ENCODE results near the gene NUP188. TPM values are rescaled to one million over a fixed set of nuclear protein-coding genes. Genes with fewer than 3 reads are reported as not detected.
"Not testable (repeated sequence)": the region's sequence is repeated elsewhere in the genome, so short reads cannot be mapped to it uniquely, and the experiment has no call there.

The NUP188 gene
- polyA plus RNA-seq, 4 donors, result 35.2 to 60.5 (median 47.4) TPM

DNA sequence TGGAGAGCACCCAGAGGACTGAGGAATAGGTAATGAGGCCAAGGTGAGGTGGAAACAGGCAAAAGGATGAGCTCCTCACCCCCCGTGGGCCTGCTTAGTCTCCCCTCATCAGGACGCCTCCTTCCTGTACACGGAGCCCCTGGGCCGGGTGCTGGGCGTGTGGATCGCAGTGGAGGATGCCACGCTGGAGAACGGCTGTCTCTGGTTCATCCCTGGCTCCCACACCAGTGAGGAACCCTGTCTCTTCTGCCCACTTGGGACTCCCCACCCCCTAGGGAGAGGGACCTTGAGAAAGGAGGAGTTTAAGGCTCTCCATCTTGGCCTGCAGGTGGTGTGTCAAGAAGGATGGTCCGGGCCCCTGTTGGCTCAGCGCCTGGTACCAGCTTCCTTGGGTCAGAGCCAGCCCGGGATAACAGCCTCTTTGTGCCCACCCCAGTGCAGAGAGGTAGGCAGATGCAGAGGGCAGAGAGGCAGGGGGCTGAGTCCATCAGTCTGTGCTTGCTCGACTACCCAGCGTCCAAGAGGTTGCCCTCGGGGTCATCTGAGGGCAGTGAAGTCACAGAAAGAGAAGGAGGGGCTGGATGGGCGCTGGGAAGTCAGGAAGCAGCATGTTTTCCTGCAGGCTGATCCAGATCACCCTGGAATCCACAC is 7.1 kb upstream of the NUP188 start:
- no peak for DNase-seq (ENCODE audit: low read depth in 4 of 4, low spot score in 2 of 4)

DNA sequence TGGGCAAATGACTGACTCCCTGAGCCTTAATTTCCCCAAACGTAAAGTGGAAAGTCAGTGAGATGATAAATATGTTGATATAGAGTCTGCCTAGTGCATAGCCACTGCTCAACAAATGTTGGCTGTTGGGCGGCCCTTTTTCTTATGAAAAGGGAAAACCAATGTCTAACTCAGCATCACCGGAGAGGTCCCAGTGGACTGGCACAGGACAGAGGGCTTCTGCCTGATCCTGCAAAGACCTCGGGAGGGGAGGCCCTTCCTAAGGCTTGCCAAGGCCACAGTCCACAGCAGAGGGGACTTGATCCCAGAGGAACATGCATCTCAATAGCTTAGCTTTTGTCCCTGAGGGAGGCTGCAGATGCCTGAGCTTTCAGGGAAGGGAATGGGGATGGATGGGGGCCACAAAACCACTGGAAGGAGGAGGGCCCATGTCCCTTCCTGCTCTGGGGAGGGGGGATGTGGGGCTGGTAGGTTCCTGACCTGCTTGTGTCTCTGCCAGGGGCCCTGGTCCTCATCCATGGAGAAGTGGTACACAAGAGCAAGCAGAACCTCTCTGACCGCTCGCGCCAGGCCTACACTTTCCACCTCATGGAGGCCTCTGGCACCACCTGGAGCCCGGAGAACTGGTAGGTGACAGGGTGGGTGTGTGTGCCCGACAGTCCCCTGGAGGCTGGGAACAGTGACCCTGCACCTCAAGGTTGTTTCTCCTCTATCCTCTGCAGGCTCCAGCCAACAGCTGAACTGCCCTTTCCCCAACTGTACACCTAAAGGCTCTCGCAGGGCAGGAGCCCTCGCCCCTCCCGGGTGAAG is 6.3 kb upstream of the NUP188 start:
- DNase-seq (ENCODE audit: low read depth in 4 of 4, low spot score in 2 of 4), result no peak

DNA sequence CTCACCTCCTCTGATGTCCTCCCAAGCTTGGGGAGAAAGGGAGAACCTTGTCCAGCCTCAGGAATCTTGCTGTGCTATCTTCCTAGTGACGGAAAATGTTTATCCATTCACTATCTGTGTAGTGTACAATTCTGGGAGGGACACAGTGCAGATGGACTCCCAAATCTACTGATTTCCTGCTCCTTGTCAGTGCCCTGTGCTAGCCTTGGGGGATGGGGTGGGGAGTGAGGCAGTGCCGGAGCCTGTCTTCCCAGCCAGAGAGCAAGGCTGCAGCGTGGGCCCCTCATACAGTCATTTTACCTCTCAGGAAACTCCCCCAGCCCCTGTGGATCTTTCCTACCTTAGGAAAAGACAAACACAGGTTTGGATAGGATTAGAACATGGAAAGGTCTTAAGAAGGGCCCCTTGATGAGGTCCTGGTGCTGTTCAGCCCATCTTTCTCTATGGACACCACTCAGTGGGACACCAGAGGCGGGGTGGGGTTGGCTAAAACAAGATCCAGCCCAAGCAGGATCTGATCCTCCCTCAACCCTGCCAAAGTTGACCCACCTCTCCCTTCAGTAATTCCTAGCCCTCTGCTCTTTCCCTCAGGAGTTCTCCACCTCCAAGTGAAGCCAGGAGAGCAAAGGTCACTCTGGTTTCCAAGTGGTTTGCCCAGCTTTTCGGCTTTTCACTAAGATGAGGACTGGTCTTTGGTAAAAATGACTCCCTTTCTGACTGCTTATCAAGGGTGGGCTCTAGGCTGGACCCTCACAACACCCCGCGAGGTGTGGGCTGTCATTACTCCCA is 3.5 kb upstream of the NUP188 start:
- no peak for DNase-seq (ENCODE audit: low read depth in 4 of 4, low spot score in 2 of 4)

DNA sequence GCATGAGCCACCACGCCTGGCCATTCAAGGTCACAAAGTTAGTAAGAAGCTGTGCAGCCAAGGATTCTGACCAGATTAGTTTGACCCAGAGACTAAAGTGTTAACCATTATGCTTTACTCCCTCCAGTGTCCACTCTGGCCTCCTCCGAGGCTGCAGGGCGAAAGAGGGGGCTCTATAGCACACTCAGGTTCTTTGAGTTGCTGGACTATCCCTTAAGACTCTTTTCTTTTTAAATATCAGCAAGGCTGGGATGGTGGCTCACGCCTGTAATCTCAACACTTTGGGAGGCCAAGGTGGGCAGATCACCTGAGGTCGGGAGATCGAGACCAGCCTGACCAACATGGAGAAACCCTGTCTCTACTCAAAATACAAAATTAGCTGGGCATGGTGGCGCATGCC is 2.5 kb upstream of the NUP188 start:
- DNase-seq (ENCODE audit: low read depth in 4 of 4, low spot score in 2 of 4), result not testable (repeated sequence)

DNA sequence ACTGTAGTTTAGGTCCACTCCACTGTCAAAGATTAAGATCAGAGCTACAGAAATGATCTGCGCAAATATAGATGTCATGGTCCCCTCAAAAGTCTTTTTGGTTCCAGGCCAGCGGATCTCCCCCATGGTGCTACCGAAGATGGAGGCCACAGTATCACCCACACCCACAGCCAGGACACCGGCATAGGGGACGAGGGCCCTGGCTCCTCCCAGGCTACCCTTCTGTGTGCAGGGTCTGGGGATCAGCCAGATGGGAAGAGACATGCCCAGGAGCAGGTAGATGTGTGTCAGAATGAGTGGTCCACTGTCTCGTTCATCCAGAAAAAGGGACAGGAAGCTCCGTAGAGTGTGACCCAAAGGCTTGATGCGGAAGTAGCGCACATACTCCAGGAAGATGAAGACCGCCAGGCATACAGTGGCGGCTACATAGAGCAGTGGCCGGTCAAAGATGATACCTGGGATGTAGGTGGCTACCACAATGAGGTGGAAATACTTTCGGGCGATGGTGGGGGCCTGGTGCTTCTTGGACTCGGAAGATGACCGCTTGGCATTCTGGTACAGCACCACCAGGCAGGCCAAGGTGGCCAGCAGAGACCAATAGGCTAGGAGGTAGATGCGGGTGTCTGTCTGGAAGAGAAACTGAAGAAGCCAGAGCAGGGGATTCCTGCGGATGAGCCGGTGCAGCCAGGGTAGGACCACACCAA is 1.5 kb upstream of the NUP188 start:
- DNase-seq (ENCODE audit: low read depth in 4 of 4, low spot score in 2 of 4), result no peak

DNA sequence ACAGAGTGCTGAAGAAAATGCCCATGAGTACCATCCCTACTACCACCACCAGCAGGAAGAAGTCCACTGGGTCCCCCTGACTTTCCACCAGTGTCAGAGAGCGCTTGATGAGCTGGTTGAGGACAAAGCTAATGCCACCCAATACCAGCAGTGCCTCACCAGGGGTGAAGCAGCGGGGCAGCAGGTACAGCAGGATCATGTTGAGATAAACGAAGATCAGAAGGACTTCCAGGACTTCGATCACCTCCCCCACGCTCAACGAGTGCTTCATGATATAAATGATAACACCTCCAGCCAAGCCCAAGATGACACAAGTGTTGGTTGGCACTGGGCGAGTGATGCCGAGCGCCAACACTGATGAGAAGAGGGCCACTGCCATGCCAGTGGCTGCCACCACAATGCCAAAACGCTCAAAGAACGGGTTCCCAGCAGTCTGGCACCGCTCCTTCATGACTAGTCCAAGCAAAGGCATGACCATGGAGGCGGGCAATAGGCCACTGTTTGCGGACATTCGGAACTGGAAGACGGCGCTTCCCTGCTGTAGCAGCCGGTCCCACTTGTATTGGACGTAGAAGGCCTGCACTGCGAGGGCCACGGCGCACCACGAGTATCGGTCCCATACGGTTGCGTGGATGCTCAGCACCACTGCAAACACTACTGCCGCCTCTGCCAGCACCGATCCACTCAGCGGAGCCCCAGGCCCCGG is 775 bp upstream of the NUP188 start:
- no peak for DNase-seq (ENCODE audit: low read depth in 4 of 4, low spot score in 2 of 4)

DNA sequence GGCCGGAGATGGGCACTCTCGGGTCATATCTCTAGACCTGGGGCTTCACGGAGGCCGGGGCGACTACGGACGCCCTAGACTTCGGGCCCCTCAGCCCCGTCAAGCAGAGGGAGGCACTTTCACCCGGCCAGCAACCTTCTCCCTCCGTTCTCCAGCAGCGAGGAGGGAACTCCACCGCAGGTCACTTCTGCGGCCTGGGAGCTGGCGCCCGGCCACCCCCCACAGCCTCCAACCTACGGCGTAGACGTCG is 297 bp upstream of the NUP188 start:
- DNase-seq (ENCODE audit: low read depth in 4 of 4, low spot score in 2 of 4), result no peak

DNA sequence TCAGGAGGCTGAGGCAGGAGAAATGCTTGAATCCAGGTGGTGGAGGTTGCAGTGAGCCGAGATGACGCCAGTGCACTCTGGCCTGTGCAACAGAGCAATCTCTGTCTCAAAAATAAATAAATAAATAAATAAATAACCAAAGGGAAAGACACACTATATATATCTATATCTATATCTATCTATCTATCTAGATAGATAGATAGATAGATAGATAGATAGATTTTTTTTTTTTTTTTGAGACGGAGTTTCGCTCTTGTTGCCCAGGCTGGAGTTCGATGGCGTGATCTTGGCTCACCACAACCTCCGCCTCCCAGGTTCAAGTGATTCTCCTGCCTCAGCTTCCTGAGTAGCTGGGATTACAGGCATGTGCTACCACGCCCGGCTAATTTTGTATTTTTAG is 13.9 kb downstream of the NUP188 start:
- DNase-seq (ENCODE audit: low read depth in 4 of 4, low spot score in 2 of 4), result not testable (repeated sequence)

DNA sequence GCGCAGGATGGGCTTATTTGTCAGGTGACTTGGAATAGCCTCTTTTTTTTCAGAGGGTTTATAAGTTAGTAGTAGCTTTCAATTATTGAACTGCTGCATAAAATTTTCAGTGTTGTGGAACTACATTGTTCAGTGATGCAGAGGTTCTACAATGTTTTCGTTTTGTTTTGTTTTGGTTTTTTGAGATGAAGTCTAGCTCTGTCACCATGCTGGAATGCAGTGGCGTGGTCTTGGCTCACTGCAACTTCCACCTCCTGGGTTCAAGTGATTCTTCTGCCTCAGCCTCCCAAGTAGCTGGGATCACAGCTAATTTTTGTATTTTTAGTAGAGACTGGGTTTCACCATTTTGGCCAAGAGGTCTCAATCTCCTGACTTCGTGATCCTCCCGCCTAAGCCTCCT is 22.0 kb downstream of the NUP188 start:
- no peak for DNase-seq (ENCODE audit: low read depth in 4 of 4, low spot score in 2 of 4)

DNA sequence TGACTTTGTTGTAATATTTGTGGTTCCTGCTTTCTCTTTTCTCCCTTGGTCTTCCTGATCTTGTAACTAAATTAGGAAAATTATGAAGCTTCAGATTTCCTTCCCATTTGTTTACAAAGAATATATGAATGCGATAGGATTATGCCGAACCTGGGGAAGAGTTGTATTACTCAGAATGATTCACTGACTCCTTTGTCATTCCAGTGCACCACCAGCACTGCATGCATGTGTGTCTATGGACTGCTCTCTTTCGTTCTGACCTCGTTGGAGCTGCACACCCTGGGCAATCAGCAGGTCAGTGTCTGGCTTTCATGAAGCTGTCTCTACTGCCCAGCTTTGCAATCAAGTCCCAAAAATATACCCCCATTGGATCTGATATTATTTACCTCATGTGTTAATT is 25.5 kb downstream of the NUP188 start:
- no peak for DNase-seq (ENCODE audit: low read depth in 4 of 4, low spot score in 2 of 4)

DNA sequence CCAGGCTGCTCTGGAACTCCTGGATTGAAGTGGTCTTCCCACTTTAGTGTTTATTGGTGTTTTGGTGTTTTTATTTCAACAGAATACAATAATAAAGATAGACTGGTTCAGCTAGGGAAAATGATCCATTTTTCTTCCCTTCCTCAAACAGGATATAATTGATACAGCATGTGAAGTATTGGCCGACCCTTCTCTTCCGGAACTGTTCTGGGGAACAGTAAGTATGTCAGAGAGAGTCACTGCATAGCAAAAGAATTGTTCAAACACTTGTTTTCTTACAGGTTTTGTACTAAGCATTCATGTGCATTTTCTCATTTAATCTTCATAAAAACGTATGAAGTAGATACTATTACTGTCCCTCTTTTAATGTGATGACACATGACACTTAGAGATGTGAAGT is 31.6 kb downstream of the NUP188 start:
- DNase-seq (ENCODE audit: low read depth in 4 of 4, low spot score in 2 of 4), result no peak

DNA sequence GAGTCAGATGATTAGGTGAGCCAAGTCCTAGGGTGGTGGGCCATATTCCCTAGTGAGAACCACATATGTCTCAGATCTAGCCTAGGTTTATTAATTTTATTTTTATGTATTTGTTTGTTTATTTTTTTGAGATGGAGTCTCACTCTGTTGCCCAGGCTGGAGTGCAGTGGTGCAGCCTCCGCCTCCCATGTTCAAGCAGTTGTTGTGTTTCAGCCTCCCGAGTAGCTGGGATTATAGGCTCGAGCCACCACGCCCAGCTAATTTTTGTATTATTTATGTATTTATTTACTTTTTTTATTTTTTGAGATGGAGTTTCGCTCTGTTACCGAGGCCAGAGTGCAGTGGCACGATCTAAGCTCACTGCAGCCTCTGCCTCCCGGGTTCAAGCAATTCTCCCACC is 36.0 kb downstream of the NUP188 start:
- no peak for DNase-seq (ENCODE audit: low read depth in 4 of 4, low spot score in 2 of 4)

DNA sequence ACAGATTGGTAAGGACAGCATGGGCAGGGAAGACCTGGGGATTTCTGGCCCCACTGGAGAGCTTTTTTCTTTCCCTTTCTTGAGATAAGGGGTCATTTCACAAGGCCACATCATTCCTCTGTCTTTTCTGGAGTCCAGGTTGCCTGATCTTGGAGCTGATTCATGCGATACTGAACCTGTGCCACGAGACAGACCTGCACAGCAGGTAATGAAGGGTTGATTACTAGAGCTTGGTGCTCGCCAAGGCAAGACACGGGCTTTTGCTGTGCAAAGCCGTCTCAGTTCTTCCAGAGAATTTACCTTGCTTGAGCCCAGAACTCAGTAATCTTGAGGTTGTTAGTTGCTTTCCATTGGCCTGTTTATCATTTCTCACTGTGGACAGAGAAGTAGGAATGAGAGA is 39.2 kb downstream of the NUP188 start:
- DNase-seq (ENCODE audit: low read depth in 4 of 4, low spot score in 2 of 4), result no peak

DNA sequence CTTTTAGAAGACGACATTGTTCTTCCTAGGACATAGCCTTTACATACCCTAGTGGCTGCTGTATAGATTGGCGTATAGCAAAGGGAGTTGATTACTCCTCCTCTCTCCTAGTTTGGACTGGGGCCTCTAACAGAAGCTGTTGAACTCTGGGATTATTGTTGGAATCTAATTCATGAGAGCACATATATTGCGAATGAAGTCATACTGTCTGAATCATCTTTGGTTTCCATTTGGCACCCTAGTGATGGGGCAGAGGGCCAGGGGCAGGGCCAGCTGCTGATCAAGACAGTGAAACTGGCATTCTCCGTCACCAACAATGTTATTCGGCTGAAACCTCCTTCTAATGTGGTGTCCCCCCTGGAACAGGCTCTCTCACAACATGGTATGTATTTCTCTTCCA is 40.3 kb downstream of the NUP188 start:
- no peak for DNase-seq (ENCODE audit: low read depth in 4 of 4, low spot score in 2 of 4)

DNA sequence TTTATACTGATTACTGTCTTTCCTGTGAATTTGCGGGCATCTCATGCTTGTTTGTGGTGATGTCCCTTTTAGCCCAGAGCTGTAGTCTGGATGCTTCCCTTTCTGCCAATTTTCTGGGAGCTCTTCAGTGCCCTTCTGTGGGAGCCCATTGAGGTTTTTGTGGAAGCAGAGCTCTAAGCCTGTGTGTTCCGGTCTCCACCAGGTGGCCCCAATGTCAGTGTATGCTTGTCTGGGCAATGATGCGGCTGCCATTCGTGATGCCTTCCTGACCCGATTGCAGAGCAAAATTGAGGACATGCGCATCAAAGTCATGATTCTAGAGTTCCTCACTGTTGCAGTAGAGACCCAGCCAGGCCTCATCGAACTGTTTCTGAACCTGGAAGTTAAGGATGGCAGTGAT is 45.5 kb downstream of the NUP188 start:
- DNase-seq (ENCODE audit: low read depth in 4 of 4, low spot score in 2 of 4), result no peak

DNA sequence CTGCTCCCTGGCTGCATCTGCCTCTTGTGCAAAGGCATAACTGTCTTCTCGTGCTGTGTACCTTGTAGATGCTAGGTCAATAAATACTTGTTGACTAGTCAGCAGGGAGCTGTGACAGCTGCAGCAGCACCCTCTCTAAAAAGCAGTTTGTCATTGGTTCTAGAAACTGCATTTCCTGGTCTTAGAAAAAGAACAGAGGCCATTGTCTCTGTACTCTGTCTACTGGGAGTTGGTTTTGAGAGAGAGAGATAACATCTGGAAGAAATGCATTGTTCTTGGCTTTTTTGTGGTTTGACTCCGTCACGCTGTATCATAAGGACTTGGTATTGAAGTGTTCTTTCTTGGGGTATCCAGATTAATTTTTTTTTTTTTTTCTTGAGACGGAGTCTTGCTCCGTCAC is 48.3 kb downstream of the NUP188 start:
- no peak for DNase-seq (ENCODE audit: low read depth in 4 of 4, low spot score in 2 of 4)

DNA sequence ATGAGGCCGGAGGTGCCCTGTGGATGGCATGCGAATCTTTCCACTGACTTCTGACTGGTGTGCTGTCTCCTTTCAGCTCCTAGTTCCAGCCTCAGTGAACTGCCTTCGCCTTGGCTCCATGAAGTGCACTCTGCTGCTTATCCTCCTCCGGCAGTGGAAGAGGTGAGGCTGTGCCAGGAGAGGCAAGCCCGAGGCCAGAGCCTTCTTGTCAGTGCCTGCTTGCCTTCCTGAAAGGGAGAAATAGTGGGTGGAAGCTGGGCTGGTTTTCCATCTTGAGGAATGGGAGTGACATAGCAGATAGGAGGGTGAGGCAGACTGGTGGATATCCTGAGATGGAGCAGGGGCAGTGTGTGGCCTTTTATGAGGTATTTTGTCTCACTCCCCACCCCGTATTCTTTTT is 51.0 kb downstream of the NUP188 start:
- no peak for DNase-seq (ENCODE audit: low read depth in 4 of 4, low spot score in 2 of 4)

DNA sequence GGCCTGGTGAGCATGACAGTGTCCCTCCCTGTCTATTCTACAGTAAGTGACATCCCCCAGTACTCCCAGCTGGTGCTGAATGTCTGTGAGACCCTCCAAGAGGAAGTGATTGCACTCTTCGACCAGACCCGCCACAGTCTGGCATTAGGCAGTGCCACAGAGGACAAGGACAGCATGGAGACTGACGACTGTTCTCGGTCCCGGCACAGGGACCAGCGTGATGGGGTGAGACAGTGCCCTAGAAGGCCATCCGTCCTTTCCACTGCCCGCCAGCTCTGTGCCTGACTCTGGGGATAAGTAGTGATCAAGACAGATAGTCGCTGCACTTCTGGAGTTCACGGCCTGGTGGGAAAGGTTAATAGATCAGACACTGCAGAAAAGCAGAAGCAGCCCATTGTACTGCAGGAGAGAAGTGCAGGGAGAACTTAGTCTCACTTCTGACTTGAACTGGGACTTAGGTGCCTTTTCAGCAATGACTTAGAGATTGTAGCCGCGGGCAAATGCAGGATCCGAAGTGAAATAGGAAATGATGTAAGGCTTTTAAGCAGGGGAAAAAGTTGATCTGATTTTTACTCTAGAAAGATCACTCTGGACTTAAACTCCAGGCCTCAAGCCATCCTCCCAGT is 52.2 kb downstream of the NUP188 start:
- DNase-seq (ENCODE audit: low read depth in 4 of 4, low spot score in 2 of 4), result no peak

DNA sequence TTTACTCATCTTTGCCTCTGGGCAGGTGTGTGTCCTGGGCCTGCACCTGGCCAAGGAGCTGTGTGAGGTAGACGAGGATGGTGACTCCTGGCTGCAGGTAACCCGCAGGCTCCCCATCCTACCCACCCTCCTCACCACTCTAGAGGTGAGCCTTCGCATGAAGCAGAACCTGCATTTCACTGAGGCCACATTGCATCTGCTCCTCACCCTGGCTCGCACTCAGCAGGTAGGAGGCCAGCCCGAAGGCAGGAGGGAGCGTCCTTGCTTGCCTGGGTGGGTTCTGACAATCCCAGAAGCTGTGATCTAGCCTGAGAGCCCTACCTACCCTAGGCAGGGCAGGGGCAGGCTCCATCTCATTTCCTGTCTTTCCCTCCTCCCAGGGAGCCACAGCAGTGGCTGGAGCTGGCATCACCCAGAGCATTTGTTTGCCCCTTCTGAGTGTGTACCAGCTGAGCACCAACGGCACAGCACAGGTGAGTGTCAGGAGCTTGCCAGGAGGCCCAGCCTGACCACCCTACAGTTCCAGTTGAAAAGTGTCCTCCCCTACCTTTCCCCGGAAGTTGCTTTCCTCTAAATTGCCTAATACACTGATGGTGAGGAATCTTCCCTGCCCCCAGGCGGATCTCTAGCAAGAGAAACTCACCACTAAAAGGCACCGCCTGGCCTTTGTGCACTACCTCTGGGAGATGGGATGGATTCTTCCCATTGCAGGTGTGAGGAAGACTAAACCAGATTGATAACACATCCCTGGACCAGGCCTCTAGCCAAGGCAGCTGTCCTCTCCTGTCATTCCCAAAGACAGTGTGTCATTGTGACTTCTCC is 54.2 kb downstream of the NUP188 start:
- no peak for DNase-seq (ENCODE audit: low read depth in 4 of 4, low spot score in 2 of 4)

Data from left renal cortex interstitium (tissue), 4 donors.